ENCODE measurements around the gene KIF19. TPM values are rescaled to one million over a fixed set of nuclear protein-coding genes. Genes with fewer than 3 reads are reported as not detected.

KIF19 gene
- total RNA-seq, 4 donors from 2014 or later = 0.12 to 0.76 TPM; not detected in 2

- H3K27me3 ChIP-seq = peaks cover 0 to 4% (median 0%) of the 10 kb centered on the region in 4 donors
- H3K4me3 ChIP-seq = no peak overlapping the region
- no peaks in the 10 kb centered on the region for H3K36me3 ChIP-seq
- H3K4me1 ChIP-seq = peaks cover 0 to 7% (median 0%) of the 10 kb centered on the region in 3 donors
- WGBS, 2 donors = 82 to 93% methylated on average over 7 to 12 of the region's 12 CpGs
- DNase-seq = no peak
- no peak overlapping the region for H3K27ac ChIP-seq
- no peaks in the 10 kb centered on the region for H3K9me3 ChIP-seq
- no peak for TF ChIP-seq CTCF (IDR thresholded peaks at IDR 0.05)
- TF ChIP-seq POLR2A (IDR thresholded peaks at IDR 0.05) = no peak
- intact Hi-C loops (cut with DNase I) = no loop called here
Measured at GRCh38 chr17:74394275-74394950, 68.4 kb downstream of the KIF19 start.

GRCh38 chr17:74394977-74395376, 69.0 kb downstream of the KIF19 start:
- Histone ChIP-seq H3K36me3 (no peaks in the 10 kb centered on the region), H3K4me3 (no peak overlapping the region), H3K9me3 (no peaks in the 10 kb centered on the region), H3K4me1 (peaks cover 0 to 7% (median 0%) of the 10 kb centered on the region in 3 donors), H3K27ac (no peak overlapping the region), H3K27me3 (no peaks in the 10 kb centered on the region)
- 45 to 58% methylated on average over 2 to 3 of the region's 7 CpGs for WGBS, 2 donors
- intact Hi-C loops (cut with DNase I) = no loop called here
- TF ChIP-seq POLR2A (IDR thresholded peaks at IDR 0.05) (no peak), CTCF (IDR thresholded peaks at IDR 0.05) (no peak)
- DNase-seq = no peak

- Histone ChIP-seq H3K4me3 (no peak overlapping the region), H3K27ac (no peak overlapping the region), H3K9me3 (no peaks in the 10 kb centered on the region), H3K27me3 (no peaks in the 10 kb centered on the region), H3K36me3 (no peaks in the 10 kb centered on the region), H3K4me1 (peaks cover 0 to 7% (median 0%) of the 10 kb centered on the region in 3 donors)
- WGBS, 2 donors = 80 to 83% methylated on average over 4 of the region's 4 CpGs
- TF ChIP-seq CTCF (IDR thresholded peaks at IDR 0.05) (no peak), POLR2A (IDR thresholded peaks at IDR 0.05) (no peak)
- no peak for DNase-seq
- intact Hi-C loops (cut with DNase I) = no loop called here
Measured at GRCh38 chr17:74396567-74396966, 70.5 kb downstream of the KIF19 start.

- Histone ChIP-seq H3K9me3 (no peaks in the 10 kb centered on the region), H3K27ac (no peak overlapping the region), H3K27me3 (peaks cover 0 to 28% (median 0%) of the 10 kb centered on the region in 4 donors), H3K4me3 (no peak overlapping the region), H3K36me3 (no peaks in the 10 kb centered on the region), H3K4me1 (no peaks in the 10 kb centered on the region)
- TF ChIP-seq POLR2A (IDR thresholded peaks at IDR 0.05) = no peak
- TF ChIP-seq CTCF (IDR thresholded peaks at IDR 0.05) = no peak
- WGBS, 2 donors = 85 to 96% methylated on average over 6 to 7 of the region's 7 CpGs
- intact Hi-C loops (cut with DNase I) = no loop called here
- DNase-seq = no peak
Measured at GRCh38 chr17:74402048-74402447, 76.0 kb downstream of the KIF19 start.

GRCh38 chr17:74403512-74404137, 77.6 kb downstream of the KIF19 start:
- H3K36me3 ChIP-seq = no peaks in the 10 kb centered on the region
- peaks cover 0 to 28% (median 0%) of the 10 kb centered on the region in 4 donors for H3K27me3 ChIP-seq
- intact Hi-C loops (cut with DNase I) = no loop called here
- no peak for DNase-seq
- no peaks in the 10 kb centered on the region for H3K4me1 ChIP-seq
- no peak overlapping the region for H3K27ac ChIP-seq
- H3K9me3 ChIP-seq = no peaks in the 10 kb centered on the region
- H3K4me3 ChIP-seq = no peak overlapping the region
- TF ChIP-seq CTCF (IDR thresholded peaks at IDR 0.05) (no peak), POLR2A (IDR thresholded peaks at IDR 0.05) (no peak)
- WGBS, 2 donors = 52 to 72% methylated on average over 7 to 10 of the region's 12 CpGs
